ENCODE measurements around the gene NPC1L1.

DNA sequence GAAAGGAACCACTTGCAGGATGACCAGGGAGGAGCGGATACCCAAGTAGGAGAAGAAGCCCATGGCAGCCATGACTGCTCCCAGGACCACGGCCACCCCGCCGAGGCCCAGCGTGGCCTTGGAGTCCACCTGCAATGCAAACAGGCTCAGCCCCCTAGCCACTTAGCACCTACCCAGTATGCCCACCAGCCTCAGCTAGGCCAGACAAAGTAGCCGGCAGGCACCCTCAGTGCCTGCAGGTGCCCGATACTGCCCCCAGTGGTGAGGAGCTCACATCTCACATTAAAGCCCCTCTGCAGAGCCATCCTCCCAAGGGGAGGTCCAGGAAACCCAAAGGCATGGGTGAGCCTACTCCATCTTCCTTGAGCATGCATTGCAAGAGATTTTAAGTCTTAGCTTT is 6.6 kb downstream of the NPC1L1 start:
- TF ChIP-seq CTCF (IDR thresholded peaks at IDR 0.05; ENCODE audit: low read depth, low read length) (peak; percentile 95), POLR2A (IDR thresholded peaks at IDR 0.05; ENCODE audit: extremely low read depth, insufficient read length) (no peak)
- TF ChIP-seq, protein P1, sequence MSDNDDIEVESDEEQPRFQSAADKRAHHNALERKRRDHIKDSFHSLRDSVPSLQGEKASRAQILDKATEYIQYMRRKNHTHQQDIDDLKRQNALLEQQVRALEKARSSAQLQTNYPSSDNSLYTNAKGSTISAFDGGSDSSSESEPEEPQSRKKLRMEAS (IDR thresholded peaks at IDR 0.05; ENCODE audit: low read depth, low read length), result 0 out of 2 replicates have a peak, but pooled peaks have one; percentile 17
